Airway epithelial cell (primary cell): ENCODE data around the gene GBP3. TPM values are rescaled to one million over a fixed set of nuclear protein-coding genes. Genes with fewer than 3 reads are reported as not detected.

ENCODE experiments used
- total RNA-seq: library from RNA; depleted of rRNA; stranded (reverse); fragments of >200 nt; gene quantifications from 2 replicates; pipeline ENCODE4 v1.2.3, GENCODE V29; 2015

GBP3 gene
- total RNA-seq: 23.3 and 25.5 TPM in 2 replicates

GRCh38 chr1:89022167-89022959 is at the start of gene GBP3:
TSS of gene GBP3 (minus strand) at chr1:89022866. CDS start at chr1:89020721, 2,145 bp downstream.

GRCh38 chr1:89065079-89065868 is 42.6 kb upstream of the GBP3 start, which contains the start of gene GBP1:
TSS of gene GBP1 (minus strand) at chr1:89065208. CDS start at chr1:89063234, 1,974 bp downstream.

Other genes with a start within 250 kb of the GBP3 start
- gene GTF2B, start 131.3 kb downstream of the GBP3 start, total RNA-seq: 30.0 and 40.3 TPM in 2 replicates
- gene KYAT3, start 30.2 kb downstream of the GBP3 start, total RNA-seq: 45.8 and 61.1 TPM in 2 replicates
- 10.9 and 12.2 TPM in 2 replicates for gene RBMXL1, start 30.2 kb downstream of the GBP3 start, total RNA-seq
- gene GBP1, start 42.3 kb upstream of the GBP3 start, total RNA-seq: 5.1 and 9.0 TPM in 2 replicates
- gene GBP2, start 103.2 kb upstream of the GBP3 start, total RNA-seq: 1.6 and 2.2 TPM in 2 replicates
- gene GBP7, start 153.1 kb upstream of the GBP3 start, total RNA-seq: not detected in 2 replicates
- 0.07 TPM in 1 of 2 replicates, not detected in the other for gene GBP4, start 176.1 kb upstream of the GBP3 start, total RNA-seq
- 0.05 and 0.71 TPM in 2 replicates for gene GBP5, start 250.0 kb upstream of the GBP3 start, total RNA-seq